ENCODE data around the gene UBXN1. TPM values are rescaled to one million over a fixed set of nuclear protein-coding genes. Genes with fewer than 3 reads are reported as not detected.

UBXN1 gene
- total RNA-seq, 1 experiment from 2014 or later, result 94.2 TPM

GRCh38 chr11:62665599-62666258 lies 13.1 kb downstream of the UBXN1 start:
- peaks cover 29 to 49% of the 10 kb centered on the region in 2 experiments; a peak in 3 of 4 replicates for H3K4me1 ChIP-seq (ENCODE audit: control insufficient read depth in 1 of 2, insufficient read depth in 2 of 2, low read length in 2 of 2)
- POLR2A ChIA-PET, result interaction anchor here (0.7 to 8.9 kb wide), 33 partner anchors 9 to 1523 kb away, joined by 3 to 195 read pairs (median 6); partner anchors contain the start of genes B3GAT3, EEF1G, GANAB and HNRNPUL2
- CTCF ChIA-PET, result interaction anchor here (0.6 to 1.9 kb wide), 7 partner anchors 11 to 327 kb away, joined by 3 to 6 read pairs (median 4); partner anchors contain the start of genes INTS5 and TUT1
- no peaks in the 10 kb centered on the region for H3K9me3 ChIP-seq (ENCODE audit: control insufficient read depth in 1 of 2, insufficient read depth in 1 of 2, low read depth in 1 of 2, low read length in 2 of 2)
- peak overlapping the region; percentile 98 for H3K4me2 ChIP-seq (ENCODE audit: low read length)
- H3K27ac ChIP-seq (ENCODE audit: low read depth, low read length), result peak overlapping the region; percentile 96
- ATAC-seq (peak; percentile 12), DNase-seq (ENCODE audit: low read depth, low spot score) (no peak)
- peaks cover 11 to 32% of the 10 kb centered on the region in 2 experiments; a peak in 3 of 4 replicates for H3K36me3 ChIP-seq (ENCODE audit: control insufficient read depth in 1 of 2, insufficient read depth in 2 of 2, low read length in 2 of 2)
- intact Hi-C loops (cut with micrococcal nuclease), result no loop called here
- TF ChIP-seq RAD21 (IDR thresholded peaks at IDR 0.05; ENCODE audit: low read depth) (no peak), ZFX (IDR thresholded peaks at IDR 0.05) (0 out of 2 replicates have a peak, but pooled peaks have one; percentile 0), POLR2A (IDR thresholded peaks at IDR 0.05; ENCODE audit: borderline replicate concordance, extremely low read depth, insufficient read depth, insufficient read length) (peak; percentile 29), POLR2AphosphoS5 (IDR thresholded peaks at IDR 0.05; ENCODE audit: low read depth, low read length) (peak; percentile 54; the same call in 1 of the 2 replicates)
- RAD21 ChIA-PET (ENCODE audit: low non-redundant PET in 1 of 2, low total read pairs in 2 of 2, uncharacterized antibody in 2 of 2, unreplicated experiment in 2 of 2), result interaction anchor here in 1 of 2 experiments (1.7 kb wide), 1 partner anchor 13 kb away, joined by 6 read pairs; the partner anchor contains the start of gene INTS5
- BruUV-seq (replicated peaks), result no TSS peak
- no peaks in the 10 kb centered on the region for H3K9me2 ChIP-seq (ENCODE audit: insufficient read depth)
- no peaks in the 10 kb centered on the region for H3K27me3 ChIP-seq (ENCODE audit: insufficient read depth, low read length)
- peak overlapping the region; percentile 99 for H3K4me3 ChIP-seq (replicated peaks in 1 of 2; ENCODE audit: low read depth in 1 of 2, low read length in 2 of 2)
- H2AFZ ChIP-seq (ENCODE audit: low read depth, low read length, poor library complexity, severe bottlenecking), result no peak overlapping the region
- peaks cover 62% of the 10 kb centered on the region for H3K79me2 ChIP-seq (ENCODE audit: insufficient read depth, low read length)
- H4K20me1 ChIP-seq (ENCODE audit: insufficient read depth), result no peaks in the 10 kb centered on the region
- H3K9ac ChIP-seq (ENCODE audit: low read length), result peak overlapping the region; percentile 100

DNA sequence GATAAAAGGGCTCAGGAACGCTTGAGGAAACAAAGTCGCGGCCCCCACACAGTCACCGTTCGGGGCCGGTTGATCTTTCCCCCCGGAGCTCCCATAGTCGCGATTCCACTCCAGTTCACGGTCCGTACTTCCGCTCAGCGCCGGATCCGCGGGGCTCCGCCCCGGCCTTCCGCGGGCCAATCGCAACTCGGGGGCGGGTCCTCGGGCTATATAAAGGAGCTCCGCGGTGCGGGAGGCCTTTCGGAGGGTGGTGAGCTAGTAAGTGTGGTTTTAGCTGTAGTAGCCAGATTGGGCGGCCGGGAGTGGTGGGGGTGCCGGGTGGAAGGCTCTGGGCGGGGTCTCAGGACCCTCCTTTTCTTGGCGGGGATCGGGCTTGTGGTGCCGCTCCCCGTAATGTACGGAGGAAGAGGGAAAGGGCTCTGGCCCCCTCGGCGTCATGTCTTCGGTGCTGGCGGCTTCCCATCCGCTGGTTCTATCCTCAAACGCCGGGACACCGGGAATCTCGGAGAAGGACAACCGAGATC lies 13.7 kb downstream of the UBXN1 start, which contains the start of the genes C11orf98 and CSKMT:
C11orf98 (minus strand) TSS at position 136 of the 524 bp plus-strand sequence; CDS start at position 95, 41 bp downstream.
CSKMT (plus strand) TSS at position 238 of the 524 bp plus-strand sequence. CDS start 568 bp downstream, outside the sequence.
- ChIA-PET CTCF (interaction anchor here (0.6 to 1.9 kb wide), 8 partner anchors 10 to 327 kb away, joined by 3 to 6 read pairs (median 4); partner anchors contain the start of genes INTS5 and TUT1), POLR2A (interaction anchor here (0.7 to 8.9 kb wide), 40 partner anchors 9 to 1523 kb away, joined by 3 to 195 read pairs (median 5); partner anchors contain the start of genes B3GAT3, EEF1G, GANAB and HNRNPUL2), RAD21 (ENCODE audit: low non-redundant PET in 1 of 2, low total read pairs in 2 of 2, uncharacterized antibody in 2 of 2, unreplicated experiment in 2 of 2) (interaction anchor here in 1 of 2 experiments (1.7 kb wide), 1 partner anchor 12 kb away, joined by 6 read pairs; the partner anchor contains the start of gene INTS5)
- Histone ChIP-seq H3K27me3 (ENCODE audit: insufficient read depth, low read length) (no peaks in the 10 kb centered on the region), H4K20me1 (ENCODE audit: insufficient read depth) (no peaks in the 10 kb centered on the region), H3K9me2 (ENCODE audit: insufficient read depth) (no peaks in the 10 kb centered on the region), H3K4me1 (ENCODE audit: control insufficient read depth in 1 of 2, insufficient read depth in 2 of 2, low read length in 2 of 2) (peaks cover 24 to 43% of the 10 kb centered on the region in 2 experiments; a peak in 3 of 4 replicates), H2AFZ (ENCODE audit: low read depth, low read length, poor library complexity, severe bottlenecking) (no peak within 1 kb of the TSS), H3K79me2 (ENCODE audit: insufficient read depth, low read length) (peaks cover 56% of the 10 kb centered on the region), H3K4me3 (replicated peaks in 1 of 2; ENCODE audit: low read depth in 1 of 2, low read length in 2 of 2) (peak within 1 kb of the TSS; percentile 99), H3K9ac (ENCODE audit: low read length) (peak within 1 kb of the TSS; percentile 100), H3K36me3 (ENCODE audit: control insufficient read depth in 1 of 2, insufficient read depth in 2 of 2, low read length in 2 of 2) (peaks cover 11 to 32% of the 10 kb centered on the region in 2 experiments; a peak in 3 of 4 replicates), H3K9me3 (ENCODE audit: control insufficient read depth in 1 of 2, insufficient read depth in 1 of 2, low read depth in 1 of 2, low read length in 2 of 2) (no peaks in the 10 kb centered on the region), H3K27ac (ENCODE audit: low read depth, low read length) (peak within 1 kb of the TSS; percentile 96), H3K4me2 (ENCODE audit: low read length) (peak within 1 kb of the TSS; percentile 98)
- BruUV-seq (replicated peaks), result TSS peak; percentile 85
- TF ChIP-seq POLR2A (IDR thresholded peaks at IDR 0.05; ENCODE audit: borderline replicate concordance, extremely low read depth, insufficient read depth, insufficient read length) (peak; percentile 99), EZH2phosphoT487 (IDR thresholded peaks at IDR 0.05; ENCODE audit: borderline replicate concordance) (no peak), YY1 (IDR thresholded peaks at IDR 0.05; ENCODE audit: extremely low read depth, insufficient replicate concordance, low read depth, low read length) (peak; percentile 82), ZFX (IDR thresholded peaks at IDR 0.05) (peak; percentile 70; the same call in 1 of the 2 replicates), POLR2AphosphoS5 (IDR thresholded peaks at IDR 0.05; ENCODE audit: low read depth, low read length) (peak; percentile 100)
- peak; percentile 84 for DNase-seq (ENCODE audit: low read depth, low spot score)
- intact Hi-C loops (cut with micrococcal nuclease), result no loop called here
- ATAC-seq, result peak; percentile 81

All from HCT116 (cell line).